HG03066 (cell line): ENCODE measurements around the gene MC3R.
"Not testable (repeated sequence)": the region's sequence is repeated elsewhere in the genome, so short reads cannot be mapped to it uniquely, and the experiment has no call there.

Experiments used
- ATAC-seq: cut with Tn5 transposase; IDR thresholded peaks from one replicate; pipeline ENCODE4 v1.9.1; 2021; ENCODE audit warnings: low read depth; ENCODE audit not compliant: unreplicated experiment

The MC3R gene

DNA sequence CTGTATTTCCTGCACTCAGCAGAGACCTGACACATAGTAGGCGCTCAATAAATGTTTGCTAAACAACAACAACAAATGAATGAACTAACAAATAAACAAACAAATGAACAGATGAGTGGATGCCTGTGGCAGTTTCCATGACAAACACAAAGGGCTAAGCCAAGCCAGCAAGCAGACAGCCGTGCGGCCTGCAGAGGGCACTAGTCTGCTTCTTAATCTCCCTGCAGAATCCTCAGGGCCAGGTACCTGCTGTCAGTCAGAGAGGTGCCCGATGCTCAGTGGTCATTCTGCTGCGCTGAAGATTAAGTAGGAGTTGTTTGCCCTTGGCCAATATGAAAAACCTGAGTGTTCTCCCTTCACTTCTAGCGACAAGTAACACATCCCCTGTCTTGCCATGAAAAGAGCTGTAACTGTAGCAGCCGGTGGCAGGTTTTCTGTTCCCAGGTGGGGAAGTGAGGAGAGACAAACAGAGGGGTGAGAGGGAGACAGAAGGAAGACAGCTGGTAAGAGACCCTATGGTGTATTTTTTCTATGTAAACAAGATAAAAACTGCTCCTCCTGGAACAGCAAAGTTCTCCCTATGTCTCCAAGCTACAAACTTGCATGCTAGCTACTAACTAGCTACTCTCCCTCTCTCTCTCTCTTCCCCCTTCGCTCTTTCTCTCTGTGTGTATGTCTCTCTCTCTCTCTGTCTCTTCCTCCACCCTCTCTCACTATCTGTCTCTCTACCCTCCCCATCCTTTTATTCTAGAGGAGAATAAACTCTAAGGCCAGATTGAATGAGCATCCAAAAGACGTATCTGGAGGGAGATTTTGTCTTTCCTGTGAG lies at the start of gene MC3R:
TSS of gene MC3R (plus strand) at position 779 of the 829 bp plus-strand sequence. CDS start 112 bp downstream, outside the sequence.
- no peak for ATAC-seq

DNA sequence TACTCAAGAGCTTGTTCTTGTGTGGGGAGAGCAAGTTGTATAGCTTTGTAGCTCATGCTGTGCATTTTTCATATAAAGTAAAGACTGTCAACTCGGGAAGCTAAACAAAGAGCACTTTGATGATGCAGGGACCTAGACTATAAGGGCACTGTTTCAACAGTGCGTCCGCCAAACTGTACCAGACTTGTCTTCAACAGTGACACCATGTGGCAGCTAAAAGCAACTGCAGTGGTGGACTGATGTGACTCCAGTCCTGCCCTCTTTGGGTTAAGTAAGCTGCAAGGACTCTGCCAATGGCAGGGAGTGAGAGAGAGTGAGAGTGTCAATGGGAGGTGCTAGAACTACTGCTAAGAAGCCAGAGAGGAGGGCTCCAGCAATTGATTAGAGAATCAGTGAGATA lies 48.1 kb upstream of the MC3R start:
- no peak for ATAC-seq

DNA sequence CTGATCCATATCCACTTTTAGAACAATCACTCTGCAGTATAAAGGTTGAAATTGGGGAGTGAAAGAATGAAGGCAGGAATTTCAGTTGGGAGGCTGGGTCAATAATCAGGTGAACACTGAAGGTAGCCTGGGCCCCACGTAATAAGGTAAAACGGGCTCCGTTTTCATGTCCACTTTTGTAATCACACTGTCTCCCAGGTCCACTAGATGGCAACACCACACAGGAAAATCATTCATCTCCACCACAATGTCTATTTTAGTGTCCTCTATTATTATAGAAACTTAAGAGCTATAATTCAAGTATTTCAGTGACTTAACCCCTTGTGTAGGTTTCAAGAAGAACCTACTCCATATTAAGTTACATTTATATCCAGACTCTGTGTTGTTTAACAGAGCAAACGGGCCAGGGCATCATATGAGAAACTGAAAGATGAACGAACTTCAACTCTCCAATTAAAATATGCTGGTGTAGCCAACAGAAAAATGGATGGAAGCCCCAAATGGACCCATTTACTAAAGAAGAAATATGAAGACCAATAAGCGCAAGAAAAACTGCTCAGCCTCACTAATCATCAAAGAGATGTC lies 45.9 kb upstream of the MC3R start:
- ATAC-seq = no peak

DNA sequence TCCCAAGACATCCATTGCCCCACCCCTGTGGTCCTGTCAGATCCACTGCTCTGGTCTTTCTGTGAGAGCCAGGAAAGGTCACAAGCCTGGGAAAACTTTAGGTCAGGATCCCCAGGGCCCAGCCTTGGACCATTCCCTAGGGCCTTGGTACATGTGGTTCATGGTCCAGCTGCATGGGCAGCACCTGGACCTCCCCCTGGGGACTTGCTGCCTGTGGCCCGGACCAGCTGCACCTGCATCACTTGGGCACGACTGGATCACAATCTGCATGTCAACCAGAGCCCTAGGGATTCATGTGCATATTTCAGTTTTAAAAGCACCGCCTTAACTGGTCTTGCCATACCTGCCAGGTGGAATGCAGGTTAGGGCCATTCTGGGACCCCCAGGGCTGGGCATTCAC lies 44.3 kb upstream of the MC3R start:
- no peak for ATAC-seq

DNA sequence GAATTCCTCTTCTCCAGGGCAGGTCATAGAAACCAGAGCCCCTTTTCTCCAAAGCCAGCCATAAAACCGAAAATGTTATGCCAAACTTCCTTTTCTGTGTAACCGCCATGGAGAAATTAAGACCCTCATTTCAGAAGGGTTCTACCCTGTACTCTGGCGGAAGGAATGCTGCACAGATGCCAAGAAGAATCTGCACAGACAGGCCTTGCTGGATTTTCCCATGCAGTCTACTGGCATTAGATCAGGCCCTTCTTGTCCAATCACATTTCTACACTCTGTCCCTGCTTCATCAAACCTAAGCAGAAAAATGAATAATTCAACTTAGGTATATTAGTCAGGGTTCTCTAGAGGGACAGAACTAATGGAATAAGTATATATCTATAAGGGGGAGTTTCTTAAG lies 43.2 kb upstream of the MC3R start:
- ATAC-seq = no peak

DNA sequence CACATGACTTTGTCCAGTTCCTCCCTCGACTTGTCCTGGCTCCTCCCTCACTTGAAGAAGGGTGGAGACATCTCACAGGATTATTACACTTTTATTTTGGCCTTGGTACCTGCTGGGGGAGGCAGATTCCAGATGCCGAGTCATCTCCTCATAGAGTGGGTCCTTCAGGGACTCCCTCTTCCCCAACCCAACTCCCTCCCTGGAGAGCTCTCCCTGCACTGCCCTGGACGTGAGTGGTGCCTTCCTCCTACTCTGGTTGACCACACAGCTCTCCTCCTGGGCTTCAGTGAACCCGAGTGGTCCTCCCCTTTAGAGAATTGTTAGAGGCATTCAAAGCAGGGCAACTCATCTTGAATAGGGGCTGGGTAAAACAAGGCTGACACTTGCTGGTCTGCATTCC lies 40.9 kb upstream of the MC3R start:
- ATAC-seq = no peak

DNA sequence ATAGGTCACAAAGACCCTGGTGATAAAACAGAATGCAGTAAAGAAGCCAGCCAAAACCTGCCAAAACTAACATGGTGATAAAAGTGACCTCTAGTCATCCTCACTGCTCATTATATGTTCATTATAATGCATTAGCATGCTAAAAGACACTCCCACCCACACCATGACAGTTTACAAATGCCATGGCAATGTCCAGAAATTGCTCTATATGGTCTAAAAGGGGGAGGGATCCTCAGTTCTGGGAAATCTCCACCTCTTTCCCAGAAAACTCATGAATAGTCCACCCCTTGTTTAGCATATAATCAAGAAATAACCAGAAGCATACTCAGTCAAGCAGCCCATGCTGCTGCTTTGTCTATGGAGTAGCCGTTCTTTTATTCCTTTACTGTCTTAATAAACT lies 40.4 kb upstream of the MC3R start:
- ATAC-seq = no peak

DNA sequence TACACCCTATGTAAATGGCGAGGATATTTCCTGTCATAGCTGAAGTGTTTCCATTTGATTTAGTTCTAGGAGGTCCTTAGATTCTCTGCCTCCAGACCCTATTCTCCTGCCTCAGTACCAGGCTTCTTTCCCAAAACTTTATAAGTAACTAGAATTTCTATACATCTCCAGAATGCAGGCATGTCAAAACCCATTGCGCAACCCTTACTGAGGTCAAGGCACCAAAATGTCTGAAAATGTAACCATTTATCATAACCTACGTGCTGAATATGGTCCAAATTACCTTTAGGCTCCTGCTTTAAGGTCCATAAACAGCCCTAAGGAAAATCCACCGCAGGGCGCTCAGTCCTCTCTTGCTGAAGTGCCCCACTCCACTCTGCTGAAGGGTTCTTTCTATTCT lies 37.5 kb upstream of the MC3R start:
- ATAC-seq = no peak

DNA sequence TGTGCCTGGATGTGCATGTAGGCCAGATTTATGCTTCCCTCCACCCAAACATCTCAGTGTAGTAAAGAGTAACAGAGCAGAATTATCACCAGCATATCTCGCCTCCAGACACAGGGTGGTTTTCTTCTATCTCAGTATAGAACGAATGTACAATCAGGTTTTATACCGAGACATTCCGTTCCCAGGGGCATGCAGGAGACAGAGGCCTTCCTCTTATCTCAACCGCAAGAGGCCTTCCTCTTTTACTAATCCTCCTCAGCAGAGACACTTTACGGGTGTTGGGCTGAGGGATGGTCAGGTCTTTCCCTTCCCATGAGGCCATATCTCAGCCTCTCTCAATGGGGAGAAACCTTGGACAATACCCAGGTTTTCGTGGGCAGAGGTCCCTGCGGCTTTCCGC lies 36.4 kb upstream of the MC3R start:
- no peak for ATAC-seq

DNA sequence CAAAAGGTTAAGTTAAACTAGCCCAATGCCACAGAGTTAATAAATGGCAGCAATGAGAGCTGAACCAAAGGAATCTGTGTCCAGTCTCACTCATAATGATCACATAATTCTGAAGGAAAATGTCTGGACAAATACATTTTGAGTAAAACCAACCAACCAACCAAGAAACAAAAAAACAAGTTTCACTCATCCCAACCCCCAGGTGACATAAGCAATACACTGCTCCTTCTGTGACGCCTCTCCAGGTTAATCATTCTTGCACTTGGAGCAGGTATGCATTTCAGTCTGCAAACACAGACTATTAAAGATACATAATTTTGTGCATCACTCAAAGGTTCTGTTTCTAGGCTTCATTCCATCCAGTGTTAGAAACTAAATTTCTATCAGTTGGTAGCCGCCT lies 35.2 kb upstream of the MC3R start:
- no peak for ATAC-seq

DNA sequence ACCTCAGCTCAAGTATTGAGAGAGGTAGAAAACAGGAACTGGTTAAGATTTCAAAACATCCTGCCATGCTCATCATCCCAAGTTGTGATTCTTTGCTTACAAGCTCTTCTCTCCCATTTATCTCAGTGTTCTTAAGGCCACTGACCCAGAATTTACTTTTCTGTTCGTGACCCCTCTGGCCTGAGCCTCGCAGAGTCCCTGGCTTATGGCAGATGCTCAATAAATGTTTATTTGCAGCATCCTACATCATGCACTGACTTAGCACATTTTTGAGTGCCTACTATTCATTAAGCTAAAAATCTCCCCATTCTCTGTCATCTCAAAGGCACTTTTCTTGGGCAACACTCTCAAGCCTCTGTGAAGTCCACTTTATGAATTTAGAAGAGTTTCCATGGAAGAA lies 33.4 kb upstream of the MC3R start:
- ATAC-seq = no peak

DNA sequence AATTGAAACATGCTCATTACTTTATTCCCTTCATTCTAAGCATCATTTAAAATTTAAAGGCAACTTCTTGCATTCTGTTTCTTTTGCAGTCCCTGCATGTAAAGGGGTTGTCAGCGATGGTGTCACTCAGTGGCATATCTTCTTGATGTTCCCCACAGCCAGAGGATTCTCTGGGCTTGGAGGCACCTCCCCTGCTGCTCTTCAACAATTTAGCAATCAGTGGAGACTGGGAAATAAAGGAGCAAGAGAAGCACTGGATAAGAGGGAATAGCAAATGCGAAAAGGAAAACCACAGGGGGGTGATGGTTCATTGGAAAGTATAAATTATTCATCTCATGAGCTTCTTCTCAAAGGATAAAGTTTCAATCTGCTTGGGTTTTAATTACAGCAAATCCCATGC lies 30.7 kb upstream of the MC3R start:
- no peak for ATAC-seq

DNA sequence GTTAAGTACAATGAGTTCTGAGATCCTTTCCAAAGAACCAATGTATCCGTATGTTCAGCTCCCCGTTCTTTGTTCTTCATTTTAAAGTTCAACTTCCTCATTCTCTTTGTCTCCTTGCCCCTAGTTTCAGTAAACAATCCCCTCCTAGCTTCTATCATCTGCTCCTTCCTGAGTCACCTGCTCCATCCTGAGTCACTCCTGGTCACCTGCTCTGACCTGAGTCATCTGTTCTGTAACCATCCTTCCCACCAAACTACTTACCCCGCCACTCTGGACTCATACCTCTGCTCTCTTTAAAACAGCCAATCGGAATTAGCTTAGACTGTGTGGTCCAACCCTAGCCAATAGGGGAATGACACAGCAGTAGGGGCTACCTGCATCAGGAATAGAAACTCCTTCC lies 27.3 kb upstream of the MC3R start:
- not testable (repeated sequence) for ATAC-seq

DNA sequence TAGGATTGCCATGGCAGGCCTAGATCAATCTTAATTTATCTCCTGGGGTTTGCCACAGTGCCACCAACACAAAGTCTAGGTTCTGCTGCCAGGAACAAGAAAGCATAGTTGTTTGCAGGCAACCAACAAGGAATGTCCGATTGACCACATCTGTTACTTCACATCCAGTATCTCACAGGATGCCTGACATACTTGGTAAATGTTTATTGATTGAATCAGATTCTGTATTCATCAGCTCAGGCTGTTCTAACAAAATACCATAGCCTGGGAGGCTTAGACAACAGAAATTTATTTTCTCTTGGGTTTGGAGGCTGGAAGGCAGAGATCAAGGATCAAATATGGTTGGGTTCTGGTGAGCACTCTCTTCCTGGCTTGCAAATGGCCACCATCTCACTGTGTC lies 26.3 kb upstream of the MC3R start:
- no peak for ATAC-seq

DNA sequence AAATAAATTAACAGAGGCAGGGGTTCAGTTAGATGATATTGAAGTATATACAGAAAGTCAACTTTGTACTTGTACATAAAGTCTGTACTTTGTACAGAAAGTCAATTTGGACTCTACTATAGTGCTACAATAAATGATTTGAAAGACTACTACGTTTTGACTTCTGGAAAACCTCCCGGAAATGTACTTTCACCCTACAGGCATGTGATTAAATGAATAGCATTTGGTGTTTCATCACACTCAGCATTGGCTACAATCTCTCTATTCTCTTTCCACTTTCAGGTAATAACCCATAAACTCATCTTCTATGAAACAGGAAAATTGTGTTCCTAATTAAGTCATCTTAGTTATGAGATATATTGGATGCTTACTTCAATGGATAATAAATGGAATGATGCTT lies 25.6 kb upstream of the MC3R start:
- ATAC-seq = no peak

DNA sequence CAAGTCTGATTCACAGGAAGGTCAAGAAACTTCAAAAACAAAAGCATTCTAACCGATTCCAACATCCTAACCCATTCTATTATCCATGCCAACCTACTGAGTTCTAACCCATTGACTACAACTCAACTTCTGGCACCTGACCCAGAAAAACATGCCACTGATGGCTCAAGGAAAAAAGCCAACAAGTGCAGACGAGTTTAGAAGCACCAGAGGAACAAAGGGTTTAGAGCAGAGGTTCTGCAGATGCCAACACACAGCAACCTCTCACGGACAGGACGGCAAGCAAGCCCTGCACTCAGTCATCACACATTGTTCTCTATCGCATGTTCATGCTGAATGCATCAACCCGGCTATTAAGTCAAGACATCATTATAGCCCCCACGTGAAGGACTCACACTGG lies 25.2 kb upstream of the MC3R start:
- ATAC-seq = no peak

DNA sequence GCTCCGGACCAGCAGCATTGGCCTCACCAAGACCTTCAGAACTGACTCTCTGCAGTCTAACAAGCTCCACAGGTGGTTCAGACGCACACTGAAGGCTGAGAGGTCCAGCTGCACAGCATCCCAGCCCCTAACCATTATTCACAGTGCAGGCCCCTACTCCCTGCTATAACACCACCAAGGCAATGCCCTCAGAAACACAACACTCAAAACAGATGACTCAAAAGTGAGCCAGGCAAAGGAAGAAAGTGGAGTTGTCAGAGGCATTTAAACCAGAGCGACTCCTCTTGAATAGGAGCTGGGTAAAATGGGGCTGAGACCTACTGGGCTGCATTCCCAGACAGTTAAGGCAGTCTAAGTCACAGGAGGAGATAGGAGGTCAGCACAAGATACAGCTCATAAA lies 20.5 kb upstream of the MC3R start:
- no peak for ATAC-seq

DNA sequence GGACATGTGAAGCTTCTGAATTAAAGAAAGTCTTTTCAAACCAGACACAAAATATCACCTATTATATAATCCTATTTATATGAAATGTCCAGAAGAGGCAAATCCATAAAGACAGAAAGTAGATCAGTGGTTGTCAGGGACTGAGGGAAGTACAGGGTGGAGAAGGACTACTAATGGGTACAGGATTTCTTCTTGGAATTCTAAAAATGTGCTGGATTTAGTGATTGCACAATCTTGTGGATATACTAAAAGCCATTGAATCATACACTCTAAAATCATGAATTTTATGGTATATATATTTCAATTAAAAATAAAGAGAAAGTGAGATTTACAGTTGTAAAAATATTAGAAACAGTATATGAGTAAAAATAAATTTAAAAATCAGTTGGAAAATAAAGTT lies 18.7 kb upstream of the MC3R start:
- ATAC-seq = no peak

DNA sequence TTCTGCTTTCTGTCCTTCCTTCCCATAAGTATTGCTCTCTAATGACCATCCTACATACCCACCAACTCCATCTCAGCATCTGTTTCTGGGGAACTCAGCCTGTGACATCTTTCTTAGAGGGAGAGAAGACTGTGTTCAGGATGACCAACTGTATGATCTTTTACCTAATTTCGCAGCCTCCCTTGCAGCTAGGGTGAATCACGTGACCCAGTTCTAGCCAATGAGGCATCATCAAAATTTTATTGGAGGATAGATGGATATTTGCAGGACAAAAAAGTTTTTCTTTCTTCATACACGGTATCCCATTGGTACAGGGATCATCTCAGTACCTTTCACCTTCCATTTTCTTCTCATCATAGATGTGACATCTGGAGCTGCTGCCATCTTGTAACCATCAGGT lies 14.4 kb upstream of the MC3R start:
- ATAC-seq = no peak

DNA sequence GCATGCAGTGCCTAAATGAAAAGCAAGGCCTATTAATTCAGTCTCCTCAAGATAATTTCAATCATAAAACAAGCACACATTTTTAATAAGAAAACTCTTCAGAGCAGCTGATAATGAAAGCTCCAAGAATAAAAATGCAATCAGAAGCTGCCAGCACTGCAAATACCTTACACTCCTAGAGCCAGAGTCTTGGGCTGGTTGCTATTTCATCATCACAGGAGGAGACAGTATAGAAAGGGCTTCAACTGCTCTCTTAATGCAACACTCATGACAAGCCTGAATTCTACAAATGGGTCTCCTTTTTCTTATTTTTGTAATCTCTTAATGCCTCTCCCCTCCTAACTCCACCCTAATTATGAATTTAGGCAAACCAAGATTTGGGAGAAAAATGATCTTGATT lies 11.2 kb upstream of the MC3R start:
- ATAC-seq = no peak

DNA sequence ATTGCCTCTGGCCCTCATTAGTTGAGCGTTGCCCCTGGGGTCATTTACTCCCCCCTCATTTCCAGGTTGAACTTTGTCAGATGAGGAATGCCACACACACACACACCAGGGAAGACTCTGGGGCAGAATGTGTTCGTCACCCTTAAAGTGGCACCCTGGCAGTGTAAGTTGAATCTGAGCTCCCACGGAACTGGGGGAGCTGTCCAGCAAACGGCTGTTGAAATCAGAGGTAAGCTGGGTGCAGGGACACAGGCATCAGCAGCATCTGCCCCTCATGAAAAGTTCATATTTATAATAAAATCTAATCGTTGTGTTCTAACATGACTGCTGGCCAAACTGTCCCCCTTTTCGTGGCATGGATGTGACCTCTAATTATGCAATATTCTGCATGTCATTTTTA lies 4.3 kb upstream of the MC3R start:
- ATAC-seq = no peak

DNA sequence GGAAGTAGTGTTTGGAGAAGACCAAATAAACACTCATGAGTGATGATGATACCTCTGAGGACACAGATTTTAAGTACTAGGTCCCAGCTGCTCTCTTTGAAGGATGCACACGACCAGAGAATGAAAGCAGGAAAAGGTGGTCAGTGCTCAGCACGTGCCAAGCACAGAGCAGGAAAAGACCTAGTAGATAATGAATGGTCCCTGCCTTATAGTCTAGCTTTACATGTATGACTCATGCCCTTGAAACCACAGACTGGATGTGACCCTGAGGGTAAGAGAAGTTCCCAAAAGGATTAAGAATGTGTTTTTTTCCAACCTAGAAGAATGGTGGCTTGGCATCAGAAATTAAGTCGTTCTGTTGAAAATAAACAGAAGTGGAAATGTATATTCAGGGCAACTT lies 2.8 kb upstream of the MC3R start:
- ATAC-seq = no peak
